Esophagus muscularis mucosa (tissue), 4 donors: ENCODE data around the gene SPATA19. TPM values are rescaled to one million over a fixed set of nuclear protein-coding genes. Genes with fewer than 3 reads are reported as not detected.

Experiments used
- DNase-seq: peaks from one replicate; pipeline ENCODE4 v3.0.0-alpha.2; 2017; ENCODE audit errors: extremely low spot score
- H3K27ac ChIP-seq, 4 donors: fragments of 200-600 bp; sonication (generic); replicated peaks in 1 of 4; 1 replicate in 3 of 4; 2 replicates in 1 of 4; pipeline ENCODE4 v1.5.1; 2016 to 2019; ENCODE audit warnings: mild to moderate bottlenecking in 1 of 4
- H3K27me3 ChIP-seq, 4 donors: fragments of 200-600 bp; sonication (generic); one replicate each; pipeline versions ENCODE4 v1.5.1 to v1.6.0; 2016 to 2019
- H3K36me3 ChIP-seq, 4 donors: fragments of 200-600 bp; sonication (generic); one replicate each; pipeline ENCODE4 v1.5.1; 2016 to 2019
- H3K4me1 ChIP-seq, 4 donors: fragments of 200-600 bp; sonication (generic); one replicate each; pipeline ENCODE4 v1.5.1; 2016 to 2019
- H3K4me3 ChIP-seq, 4 donors: fragments of 200-600 bp; sonication (generic); 1 replicate in 2 of 4; 2 replicates in 2 of 4; pipeline ENCODE4 v1.5.1; 2016 to 2019; ENCODE audit warnings: mild to moderate bottlenecking in 4 of 4, moderate library complexity in 1 of 4
- H3K9me3 ChIP-seq, 4 donors: fragments of 200-600 bp; sonication (generic); 1 replicate in 3 of 4; 2 replicates in 1 of 4; pipeline ENCODE4 v1.5.1; 2016 to 2019
- EP300 ChIP-seq: sonication (generic); formaldehyde crosslinking; IDR thresholded peaks from one replicate; pipeline ENCODE4 v1.6.1; 2017; ENCODE audit warnings: antibody characterized with exemption
- POLR2A ChIP-seq: fragments of 450-650 bp; IDR thresholded peaks from one replicate; pipeline ENCODE4 v1.6.1; 2017; ENCODE audit warnings: antibody characterized with exemption, moderate library complexity, mild to moderate bottlenecking, low read depth
- POLR2AphosphoS5 ChIP-seq, 2 donors: sonication (generic); formaldehyde crosslinking; IDR thresholded peaks; one replicate each; pipeline ENCODE4 v1.6.1; 2017; ENCODE audit warnings: antibody characterized with exemption in 2 of 2
- WGBS: methylation state at CpG from one replicate; pipeline ENCODE4 v1.1.5; 2018; 5-methylcytosine and 5-hydroxymethylcytosine counted together
- intact Hi-C: fragments of 100-400 bp; cut with DNase I; formaldehyde crosslinking; loops from one replicate; pipeline ENCODE4 v1.15.1; 2023
- total RNA-seq, 4 donors: library from RNA; depleted of rRNA; stranded (reverse); fragments of >200 nt; gene quantifications; one replicate each; pipeline versions ENCODE4 v1.1.0 to v1.2.1, GENCODE V29; 2016
- TF ChIP-seq, protein P1 (sequence below), 3 experiments: fragments of 200-600 bp in 2 of 3; fragments of 450-650 bp in 1 of 3; sonication (generic) in 2 of 3; IDR thresholded peaks; one replicate each; pipeline ENCODE4 v1.5.1; 2017 to 2019; ENCODE audit warnings: antibody characterized with exemption in 3 of 3, mild to moderate bottlenecking in 2 of 3, moderate library complexity in 1 of 3

Gene SPATA19
- total RNA-seq, 4 donors from 2014 or later: not detected

DNA sequence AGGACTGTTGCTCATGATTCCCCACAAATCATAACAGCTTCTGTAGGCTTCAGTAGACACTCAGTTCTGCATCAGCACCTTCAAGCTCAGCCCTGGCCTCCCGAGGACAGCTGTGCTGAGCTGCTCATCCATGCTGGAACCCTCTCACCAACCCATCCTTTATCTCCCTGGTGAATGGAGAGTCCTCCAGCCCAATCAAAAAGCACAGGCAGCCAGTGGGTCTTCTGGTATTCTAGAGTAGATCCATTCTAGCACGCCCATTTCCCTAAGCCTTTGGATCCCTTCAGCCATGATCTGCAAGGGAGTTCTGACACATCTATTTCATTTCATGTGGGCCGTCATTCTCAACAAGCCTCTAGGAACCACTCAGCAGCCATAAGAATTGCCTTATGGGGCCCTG, 44.6 kb upstream of the SPATA19 start:
- TF ChIP-seq, protein P1, sequence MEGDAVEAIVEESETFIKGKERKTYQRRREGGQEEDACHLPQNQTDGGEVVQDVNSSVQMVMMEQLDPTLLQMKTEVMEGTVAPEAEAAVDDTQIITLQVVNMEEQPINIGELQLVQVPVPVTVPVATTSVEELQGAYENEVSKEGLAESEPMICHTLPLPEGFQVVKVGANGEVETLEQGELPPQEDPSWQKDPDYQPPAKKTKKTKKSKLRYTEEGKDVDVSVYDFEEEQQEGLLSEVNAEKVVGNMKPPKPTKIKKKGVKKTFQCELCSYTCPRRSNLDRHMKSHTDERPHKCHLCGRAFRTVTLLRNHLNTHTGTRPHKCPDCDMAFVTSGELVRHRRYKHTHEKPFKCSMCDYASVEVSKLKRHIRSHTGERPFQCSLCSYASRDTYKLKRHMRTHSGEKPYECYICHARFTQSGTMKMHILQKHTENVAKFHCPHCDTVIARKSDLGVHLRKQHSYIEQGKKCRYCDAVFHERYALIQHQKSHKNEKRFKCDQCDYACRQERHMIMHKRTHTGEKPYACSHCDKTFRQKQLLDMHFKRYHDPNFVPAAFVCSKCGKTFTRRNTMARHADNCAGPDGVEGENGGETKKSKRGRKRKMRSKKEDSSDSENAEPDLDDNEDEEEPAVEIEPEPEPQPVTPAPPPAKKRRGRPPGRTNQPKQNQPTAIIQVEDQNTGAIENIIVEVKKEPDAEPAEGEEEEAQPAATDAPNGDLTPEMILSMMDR (IDR thresholded peaks at IDR 0.05): no peak
- TF ChIP-seq POLR2A: no peak
- TF ChIP-seq POLR2AphosphoS5 (IDR thresholded peaks at IDR 0.05): no peak
- TF ChIP-seq EP300: no peak
- intact Hi-C loops: no loop called here
- no peak overlapping the region for H3K4me3 ChIP-seq
- DNase-seq: no peak
- no peaks in the 10 kb centered on the region for H3K9me3 ChIP-seq
- 92% methylated on average over 3 of the region's 3 CpGs for WGBS
- no peak overlapping the region for H3K27ac ChIP-seq
- H3K27me3 ChIP-seq: peaks cover 0 to 22% (median 0%) of the 10 kb centered on the region in 4 donors
- H3K4me1 ChIP-seq: peaks cover 6 to 10% (median 7%) of the 10 kb centered on the region in 4 donors
- H3K36me3 ChIP-seq: no peaks in the 10 kb centered on the region

DNA sequence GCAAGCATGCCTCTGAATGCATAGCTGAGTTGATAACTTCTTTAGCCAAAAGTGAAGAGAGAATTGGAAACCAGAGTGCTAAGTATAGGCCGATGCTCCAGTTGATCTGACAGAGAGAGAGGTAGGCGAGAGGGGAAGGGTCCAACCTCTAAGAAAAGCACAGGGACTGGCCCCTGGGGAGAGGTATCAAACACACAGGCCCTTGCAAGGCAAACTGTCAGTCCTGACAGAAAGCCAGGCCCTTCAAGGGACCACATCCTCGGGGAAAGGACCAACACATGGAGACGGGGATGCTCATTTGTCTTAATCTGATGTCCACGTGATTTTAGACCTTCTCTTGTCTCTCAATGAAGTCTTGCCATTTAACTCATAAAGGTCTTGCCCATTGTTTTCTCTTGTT, 43.9 kb upstream of the SPATA19 start:
- intact Hi-C loops: no loop called here
- no peaks in the 10 kb centered on the region for H3K9me3 ChIP-seq
- H3K27me3 ChIP-seq: peaks cover 0 to 22% (median 0%) of the 10 kb centered on the region in 4 donors
- no peak overlapping the region for H3K4me3 ChIP-seq
- DNase-seq: no peak
- no peak for TF ChIP-seq EP300
- no peak for TF ChIP-seq POLR2A
- TF ChIP-seq, protein P1 (IDR thresholded peaks at IDR 0.05): no peak
- no peak for TF ChIP-seq POLR2AphosphoS5 (IDR thresholded peaks at IDR 0.05)
- H3K4me1 ChIP-seq: peaks cover 0 to 3% (median under 1%) of the 10 kb centered on the region in 4 donors
- no peaks in the 10 kb centered on the region for H3K36me3 ChIP-seq
- H3K27ac ChIP-seq: no peak overlapping the region
- 61% methylated on average over 5 of the region's 5 CpGs for WGBS

DNA sequence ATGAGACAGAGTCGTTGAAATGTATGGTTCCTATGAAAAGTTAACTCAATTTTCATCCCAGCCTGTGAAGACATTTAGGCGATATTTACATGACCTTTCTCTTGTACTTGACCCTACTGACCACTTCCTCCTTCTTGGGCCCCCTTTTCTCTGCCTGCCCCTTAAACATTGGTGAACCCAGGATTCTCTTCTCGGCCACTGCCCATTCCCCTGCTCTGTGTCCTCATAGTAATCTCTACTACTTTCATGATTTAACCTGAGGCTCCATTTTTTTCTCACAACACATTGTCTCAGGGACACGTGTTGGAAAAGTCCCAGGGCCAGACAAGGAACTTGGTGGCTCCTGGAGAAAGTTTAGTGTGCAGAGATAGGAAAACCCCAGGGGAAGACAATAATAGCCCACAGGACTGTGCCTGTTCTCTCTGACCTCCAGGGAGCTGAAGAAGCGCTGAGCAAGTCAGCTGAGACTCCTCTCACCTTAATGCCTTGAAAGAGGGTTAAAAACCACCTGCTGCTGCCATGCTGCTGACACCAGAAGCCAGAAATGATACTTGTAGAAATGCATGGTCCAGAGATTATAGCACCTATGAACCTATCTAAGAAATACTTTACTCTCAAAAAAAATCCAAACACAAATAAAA, 42.5 kb upstream of the SPATA19 start:
- peaks cover 0 to 22% (median 0%) of the 10 kb centered on the region in 4 donors for H3K27me3 ChIP-seq
- no peaks in the 10 kb centered on the region for H3K36me3 ChIP-seq
- H3K27ac ChIP-seq: no peak overlapping the region
- TF ChIP-seq, protein P1 (IDR thresholded peaks at IDR 0.05): no peak
- TF ChIP-seq POLR2A: no peak
- TF ChIP-seq POLR2AphosphoS5 (IDR thresholded peaks at IDR 0.05): no peak
- no peak for TF ChIP-seq EP300
- WGBS: 59% methylated on average over 5 of the region's 5 CpGs
- intact Hi-C loops: no loop called here
- H3K4me1 ChIP-seq: no peaks in the 10 kb centered on the region
- DNase-seq: no peak
- H3K4me3 ChIP-seq: no peak overlapping the region
- peaks cover 0 to 5% (median 0%) of the 10 kb centered on the region in 4 donors for H3K9me3 ChIP-seq

DNA sequence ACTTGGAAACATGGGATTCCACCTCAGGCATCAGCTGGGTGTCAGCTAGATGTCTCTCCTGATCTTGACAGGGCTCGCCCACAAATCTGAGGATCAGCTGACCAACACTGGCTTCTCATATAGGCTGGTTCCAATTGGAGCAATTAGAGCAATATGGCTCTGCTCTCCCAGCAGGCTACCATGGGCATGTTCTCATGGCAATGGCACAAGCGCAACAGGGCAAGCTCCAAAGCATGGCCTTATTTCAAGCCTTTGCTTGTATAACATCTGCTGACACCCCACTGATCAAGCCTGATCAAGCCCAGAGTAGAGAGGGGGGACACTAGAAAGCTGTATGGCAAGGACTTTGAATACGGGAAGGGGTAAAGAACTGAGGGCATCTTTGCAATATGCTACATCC, 40.7 kb upstream of the SPATA19 start:
- peaks cover 0 to 5% (median 0%) of the 10 kb centered on the region in 4 donors for H3K9me3 ChIP-seq
- no peaks in the 10 kb centered on the region for H3K4me1 ChIP-seq
- no peak overlapping the region for H3K27ac ChIP-seq
- TF ChIP-seq POLR2A: no peak
- H3K36me3 ChIP-seq: no peaks in the 10 kb centered on the region
- 95% methylated on average over 3 of the region's 3 CpGs for WGBS
- no peak overlapping the region for H3K4me3 ChIP-seq
- intact Hi-C loops: no loop called here
- H3K27me3 ChIP-seq: peaks cover 0 to 18% (median 0%) of the 10 kb centered on the region in 4 donors
- DNase-seq: no peak

DNA sequence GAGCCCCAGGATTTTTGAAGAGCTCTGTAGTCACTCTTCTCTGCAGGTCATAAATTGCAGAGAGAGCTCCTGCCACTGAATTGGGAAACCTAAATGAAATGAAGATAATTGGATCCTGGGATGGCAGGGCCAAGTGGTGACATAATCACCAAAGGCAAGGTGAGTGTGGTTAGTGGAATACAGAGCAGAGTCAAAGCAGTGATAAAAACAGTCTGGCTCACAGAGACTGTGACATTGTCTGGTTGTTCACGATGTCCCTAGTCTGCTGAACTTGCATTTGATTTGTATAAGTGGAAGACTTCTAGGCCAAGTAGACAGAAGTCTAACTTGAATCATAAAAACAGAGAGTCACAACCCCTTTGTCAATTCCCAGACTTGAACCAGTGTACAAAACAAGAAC, 26.8 kb upstream of the SPATA19 start:
- H3K27me3 ChIP-seq: no peaks in the 10 kb centered on the region
- 0% methylated on average over 1 of the region's 1 CpG for WGBS

More for the DNA sequence above, 26.8 kb upstream of the SPATA19 start:
- Histone ChIP-seq H3K9me3 (peaks cover 0 to 6% (median 0%) of the 10 kb centered on the region in 4 donors), H3K4me1 (no peaks in the 10 kb centered on the region), H3K4me3 (no peak overlapping the region), H3K27ac (no peak overlapping the region), H3K36me3 (no peaks in the 10 kb centered on the region)
- no peak for DNase-seq
- intact Hi-C loops: no loop called here
- TF ChIP-seq, protein P1 (IDR thresholded peaks at IDR 0.05): no peak
- TF ChIP-seq POLR2AphosphoS5 (IDR thresholded peaks at IDR 0.05) (no peak), POLR2A (no peak)
